NB4 (cell line): ENCODE results near the gene PLSCR1.

ENCODE experiments used
- POLR2A ChIP-seq: IDR thresholded peaks from 2 replicates; pipeline ENCODE4 v1.6.1; 2011; ENCODE audit warnings: mild to moderate bottlenecking; ENCODE audit not compliant: insufficient read length; ENCODE audit errors: extremely low read depth
- TF ChIP-seq, protein P1 (sequence below): IDR thresholded peaks from one replicate; pipeline ENCODE4 v1.5.1; 2012; ENCODE audit warnings: low read depth, low read length

DNA sequence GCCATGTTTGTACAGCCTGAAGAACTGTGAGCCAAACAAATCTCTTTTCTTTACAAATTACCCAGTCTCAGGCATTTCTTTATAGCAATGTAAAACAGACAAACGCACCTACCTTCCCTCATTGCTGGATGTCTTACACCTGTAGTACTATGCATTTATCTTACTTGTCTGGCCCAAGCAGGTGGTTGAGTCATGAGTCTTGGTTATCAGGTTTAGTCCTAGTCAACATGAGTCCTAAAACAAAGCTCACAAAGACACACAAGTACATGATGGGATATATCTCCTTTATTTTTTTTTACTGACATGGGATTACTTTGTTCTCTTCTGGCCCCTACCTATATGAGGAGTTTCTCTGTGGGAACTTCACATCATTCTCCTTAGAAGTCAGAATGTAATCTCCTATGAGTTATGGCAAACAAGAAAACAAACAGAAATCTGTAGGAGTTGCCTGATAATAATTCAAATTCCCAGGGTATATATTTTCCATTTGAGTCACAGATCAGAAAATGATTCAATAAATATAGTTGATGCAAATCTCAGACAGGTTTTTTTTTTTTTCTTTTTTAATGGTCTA, 41.4 kb downstream of the PLSCR1 start:
- TF ChIP-seq, protein P1, sequence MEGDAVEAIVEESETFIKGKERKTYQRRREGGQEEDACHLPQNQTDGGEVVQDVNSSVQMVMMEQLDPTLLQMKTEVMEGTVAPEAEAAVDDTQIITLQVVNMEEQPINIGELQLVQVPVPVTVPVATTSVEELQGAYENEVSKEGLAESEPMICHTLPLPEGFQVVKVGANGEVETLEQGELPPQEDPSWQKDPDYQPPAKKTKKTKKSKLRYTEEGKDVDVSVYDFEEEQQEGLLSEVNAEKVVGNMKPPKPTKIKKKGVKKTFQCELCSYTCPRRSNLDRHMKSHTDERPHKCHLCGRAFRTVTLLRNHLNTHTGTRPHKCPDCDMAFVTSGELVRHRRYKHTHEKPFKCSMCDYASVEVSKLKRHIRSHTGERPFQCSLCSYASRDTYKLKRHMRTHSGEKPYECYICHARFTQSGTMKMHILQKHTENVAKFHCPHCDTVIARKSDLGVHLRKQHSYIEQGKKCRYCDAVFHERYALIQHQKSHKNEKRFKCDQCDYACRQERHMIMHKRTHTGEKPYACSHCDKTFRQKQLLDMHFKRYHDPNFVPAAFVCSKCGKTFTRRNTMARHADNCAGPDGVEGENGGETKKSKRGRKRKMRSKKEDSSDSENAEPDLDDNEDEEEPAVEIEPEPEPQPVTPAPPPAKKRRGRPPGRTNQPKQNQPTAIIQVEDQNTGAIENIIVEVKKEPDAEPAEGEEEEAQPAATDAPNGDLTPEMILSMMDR: no peak
- no peak for TF ChIP-seq POLR2A
